Osteoblast (primary cell): ENCODE measurements around the gene LRRC37A. TPM values are rescaled to one million over a fixed set of nuclear protein-coding genes. Genes with fewer than 3 reads are reported as not detected.
A peak's percentile ranks its signal among the peaks of the same experiment; 100 is the strongest.
"Not testable (repeated sequence)": the region's sequence is repeated elsewhere in the genome, so short reads cannot be mapped to it uniquely, and the experiment has no call there.

ENCODE experiments used
- DNase-seq: peaks from one replicate; pipeline ENCODE4 v3.0.0; 2011; ENCODE audit warnings: low spot score, mixed read lengths; ENCODE audit not compliant: insufficient read length; ENCODE audit errors: missing footprints
- H2AFZ ChIP-seq: 2 replicates; pipeline ENCODE4 v1.6.0; 2011; ENCODE audit warnings: mild to moderate bottlenecking, low read length
- H3K27ac ChIP-seq: 2 replicates; pipeline ENCODE4 v1.5.1; 2011; ENCODE audit warnings: mild to moderate bottlenecking, low read depth, low read length, moderate library complexity
- H3K27me3 ChIP-seq: 2 replicates; pipeline ENCODE4 v1.6.0; 2012; ENCODE audit warnings: mild to moderate bottlenecking, control low read depth, inconsistent platforms, low read length, moderate library complexity; ENCODE audit not compliant: insufficient read depth
- H3K36me3 ChIP-seq: 2 replicates; pipeline ENCODE4 v1.5.1; 2011; ENCODE audit warnings: mild to moderate bottlenecking, low read length, control low read depth, moderate library complexity; ENCODE audit not compliant: insufficient read depth
- H3K4me1 ChIP-seq: 2 replicates; pipeline ENCODE4 v1.5.1; 2011; ENCODE audit warnings: mild to moderate bottlenecking, low read length, control low read depth, moderate library complexity; ENCODE audit not compliant: insufficient read depth
- H3K4me2 ChIP-seq: 2 replicates; pipeline ENCODE4 v1.6.0; 2011; ENCODE audit warnings: mild to moderate bottlenecking, low read length; ENCODE audit not compliant: insufficient read depth
- H3K4me3 ChIP-seq: fragments of 200-600 bp; sonication (generic); 3 replicates; pipeline ENCODE4 v1.5.1; 2012; ENCODE audit warnings: mild to moderate bottlenecking, low read length, inconsistent platforms; ENCODE audit not compliant: insufficient read depth
- H3K79me2 ChIP-seq: 2 replicates; pipeline ENCODE4 v1.6.0; 2012; ENCODE audit warnings: mild to moderate bottlenecking, low read length, control low read depth, inconsistent platforms; ENCODE audit not compliant: insufficient read depth
- H3K9me3 ChIP-seq: 2 replicates; pipeline ENCODE4 v1.5.1; 2011; ENCODE audit warnings: low read depth, low read length, control low read depth
- H4K20me1 ChIP-seq: 2 replicates; pipeline ENCODE4 v1.6.0; 2012; ENCODE audit warnings: mild to moderate bottlenecking, low read length, control low read depth; ENCODE audit not compliant: insufficient read depth
- CTCF ChIP-seq: IDR thresholded peaks from 2 replicates; pipeline ENCODE4 v1.5.1; 2011; ENCODE audit warnings: mild to moderate bottlenecking, low read depth, low read length, moderate library complexity; ENCODE audit errors: extremely low read depth
- total RNA-seq: library from RNA; depleted of rRNA; stranded (reverse); fragments of >200 nt; gene quantifications from 2 replicates; pipeline ENCODE4 v1.2.3, GENCODE V29; 2012

LRRC37A gene
- 2.4 and 6.2 TPM in 2 replicates for total RNA-seq

- not testable (repeated sequence) for H3K4me2 ChIP-seq, H3K4me1 ChIP-seq, H3K36me3 ChIP-seq, H2AFZ ChIP-seq, H3K27me3 ChIP-seq, DNase-seq, H3K27ac ChIP-seq, H3K79me2 ChIP-seq, H3K9me3 ChIP-seq, H3K4me3 ChIP-seq, H4K20me1 ChIP-seq
These were observed at the start of gene LRRC37A for GRCh38 chr17:46294831-46295230. TSS of gene LRRC37A (plus strand) at chr17:46295131. CDS start at chr17:46295134, 3 bp downstream.

- H3K27me3 ChIP-seq, H3K27ac ChIP-seq, H4K20me1 ChIP-seq, H3K79me2 ChIP-seq, H3K4me2 ChIP-seq, H3K4me3 ChIP-seq, DNase-seq, H3K36me3 ChIP-seq, H3K9me3 ChIP-seq, H3K4me1 ChIP-seq, H2AFZ ChIP-seq: not testable (repeated sequence)
These were observed 45.8 kb upstream of the LRRC37A start for GRCh38 chr17:46249153-46249552.

- not testable (repeated sequence) for H4K20me1 ChIP-seq, H3K36me3 ChIP-seq, H2AFZ ChIP-seq
These were observed 42.1 kb upstream of the LRRC37A start for GRCh38 chr17:46252804-46253203.

GRCh38 chr17:46253722-46254121, 41.2 kb upstream of the LRRC37A start:
- not testable (repeated sequence) for H3K9me3 ChIP-seq, H3K4me2 ChIP-seq, H3K4me1 ChIP-seq, H3K79me2 ChIP-seq, H4K20me1 ChIP-seq, H3K27ac ChIP-seq, H2AFZ ChIP-seq, H3K4me3 ChIP-seq, H3K27me3 ChIP-seq, H3K36me3 ChIP-seq
- peak; percentile 93 for DNase-seq
- TF ChIP-seq CTCF: peak; percentile 61

More at GRCh38 chr17:46252804-46253203, 42.1 kb upstream of the LRRC37A start:
- H3K27ac ChIP-seq, H3K9me3 ChIP-seq, DNase-seq, H3K4me1 ChIP-seq, H3K79me2 ChIP-seq, H3K27me3 ChIP-seq, H3K4me2 ChIP-seq, H3K4me3 ChIP-seq: not testable (repeated sequence)

GRCh38 chr17:46254215-46254614, 40.7 kb upstream of the LRRC37A start:
- not testable (repeated sequence) for H4K20me1 ChIP-seq, H3K79me2 ChIP-seq, H3K4me2 ChIP-seq, DNase-seq, H3K36me3 ChIP-seq, H3K27me3 ChIP-seq, H3K4me3 ChIP-seq, H3K9me3 ChIP-seq, H3K27ac ChIP-seq, H3K4me1 ChIP-seq, H2AFZ ChIP-seq

- H3K27me3 ChIP-seq, H4K20me1 ChIP-seq, DNase-seq, H3K27ac ChIP-seq, H3K4me3 ChIP-seq, H3K36me3 ChIP-seq, H3K4me1 ChIP-seq, H3K9me3 ChIP-seq, H2AFZ ChIP-seq, H3K79me2 ChIP-seq, H3K4me2 ChIP-seq: not testable (repeated sequence)
These were observed 38.6 kb upstream of the LRRC37A start for GRCh38 chr17:46256369-46256768.
